GM12892 (cell line): ENCODE data around the gene ZIC4.

Source experiments
- POLR2A ChIP-seq: IDR thresholded peaks from 2 replicates; pipeline ENCODE4 v1.6.1; 2011; ENCODE audit warnings: low read depth, low read length, control low read depth
- POLR2AphosphoS5 ChIP-seq: IDR thresholded peaks from 2 replicates; pipeline ENCODE4 v1.6.1; 2011; ENCODE audit warnings: low read depth, low read length, control low read depth
- TAF1 ChIP-seq: IDR thresholded peaks from 2 replicates; pipeline ENCODE4 v1.6.1; 2011; ENCODE audit warnings: low read depth, mild to moderate bottlenecking, control low read depth, low read length, borderline replicate concordance

DNA sequence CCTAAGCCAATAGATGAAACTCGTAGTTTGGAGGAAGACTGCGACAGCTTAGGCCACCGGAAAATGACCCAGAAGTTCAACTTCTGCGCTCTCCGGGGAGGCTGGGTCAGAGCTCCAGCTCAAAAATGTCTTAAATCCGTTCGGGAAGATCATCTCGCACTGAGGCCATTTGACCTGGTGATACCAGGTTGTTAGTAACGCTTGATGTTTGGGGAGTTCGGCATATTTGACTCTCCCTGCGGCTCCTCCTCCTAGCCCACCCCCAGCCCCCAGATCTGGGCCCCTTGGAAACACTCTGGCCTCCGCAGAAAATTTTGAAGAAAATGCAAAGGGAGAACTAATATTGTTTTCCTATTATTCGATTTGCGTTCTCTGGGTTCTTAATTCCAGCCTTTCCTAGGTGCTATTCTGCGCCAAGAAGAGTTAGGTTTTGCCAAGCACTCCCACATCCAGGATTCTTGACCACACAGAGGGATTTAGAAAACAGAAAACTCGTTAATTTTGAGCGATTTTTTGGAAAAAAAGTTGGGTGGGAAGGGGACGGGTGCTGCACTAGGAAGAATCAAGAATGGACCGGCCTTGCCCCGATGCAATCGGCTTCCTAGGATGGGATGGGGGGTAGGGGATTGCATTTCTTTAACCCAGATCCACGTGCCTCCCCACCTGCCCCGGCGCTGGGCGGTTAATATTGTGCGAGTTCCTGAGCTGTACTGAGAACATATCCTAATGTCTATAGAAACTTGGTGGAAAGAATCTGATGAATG is 50.0 kb downstream of the ZIC4 start:
- TF ChIP-seq POLR2AphosphoS5 (no peak), POLR2A (no peak), TAF1 (no peak)
